ENCODE results near the gene KHSRP.
"Not testable (repeated sequence)": the region's sequence is repeated elsewhere in the genome, so short reads cannot be mapped to it uniquely, and the experiment has no call there.

Gene KHSRP

GRCh38 chr19:6453951-6454565 is 29.4 kb upstream of the KHSRP start:
- no peak overlapping the region for H3K4me3 ChIP-seq
- no peak overlapping the region for H3K27ac ChIP-seq

GRCh38 chr19:6452899-6453298 is 28.3 kb upstream of the KHSRP start:
- H3K4me3 ChIP-seq = no peak overlapping the region
- H3K27ac ChIP-seq = no peak overlapping the region

DNA sequence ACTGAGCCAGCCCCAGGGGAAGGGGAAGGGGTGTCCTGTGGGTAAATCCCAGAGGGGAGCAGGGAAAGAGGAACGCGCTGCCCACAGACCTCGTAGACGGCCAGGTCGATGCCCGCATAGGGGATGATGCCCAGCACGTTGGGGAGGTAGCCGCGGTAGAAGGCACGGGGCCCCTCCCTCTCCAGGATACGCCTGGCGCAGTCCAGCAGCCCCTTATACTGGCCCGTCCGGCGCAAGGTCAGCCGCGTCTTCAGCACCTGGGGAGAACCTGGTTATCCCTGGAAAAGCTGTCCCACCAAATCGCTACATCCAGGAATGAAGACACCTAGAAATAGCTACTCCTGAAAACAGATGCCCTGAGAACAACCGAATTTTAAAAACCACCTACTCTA is 27.6 kb upstream of the KHSRP start:
- Histone ChIP-seq H3K4me3 (no peak overlapping the region), H3K27ac (no peak overlapping the region)

GRCh38 chr19:6451583-6452222 is 27.1 kb upstream of the KHSRP start:
- Histone ChIP-seq H3K27ac (no peak overlapping the region), H3K4me3 (no peak overlapping the region)

DNA sequence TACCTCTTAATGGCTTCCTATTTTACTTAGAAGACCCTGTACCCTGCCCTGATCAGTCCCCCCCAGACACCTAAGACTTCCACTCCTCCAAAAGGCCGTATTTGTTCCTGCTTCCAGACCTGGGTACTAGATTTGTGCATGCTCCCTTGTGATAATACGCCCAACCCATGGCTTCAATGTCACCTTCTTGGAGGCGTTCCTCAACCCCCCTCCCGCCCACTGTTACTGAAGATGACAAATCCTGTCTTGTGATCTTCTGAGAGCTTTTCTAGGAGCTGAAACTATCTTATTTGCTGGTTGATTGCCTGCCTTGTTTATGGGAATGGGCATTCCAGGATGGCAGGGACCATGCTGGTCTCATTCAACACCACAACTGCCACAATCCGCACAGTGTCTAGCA is 25.6 kb upstream of the KHSRP start:
- no peak overlapping the region for H3K27ac ChIP-seq

GRCh38 chr19:6448045-6448444 is 23.4 kb upstream of the KHSRP start:
- Histone ChIP-seq H3K4me3 (no peak overlapping the region), H3K27ac (no peak overlapping the region)

More for the DNA sequence above, 25.6 kb upstream of the KHSRP start:
- no peak overlapping the region for H3K4me3 ChIP-seq

DNA sequence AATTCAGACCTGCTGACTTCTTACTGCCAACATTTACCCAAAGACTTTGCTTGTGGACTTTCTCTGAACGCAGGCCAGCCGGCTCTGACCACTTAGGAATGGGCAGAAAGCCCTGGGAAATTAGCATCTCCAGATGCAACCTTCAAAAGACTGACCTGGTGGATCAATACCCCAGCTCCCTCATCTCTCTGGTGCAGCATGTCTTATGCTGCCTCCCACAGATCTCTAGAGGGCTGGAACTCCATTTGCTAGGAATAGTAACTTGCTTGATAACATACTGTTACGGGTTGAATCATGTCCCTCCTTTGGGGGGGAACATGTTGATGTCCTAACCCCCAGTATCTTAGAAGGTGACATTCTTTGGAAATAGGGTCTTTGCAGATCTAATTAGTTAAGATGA is 21.8 kb upstream of the KHSRP start:
- Histone ChIP-seq H3K27ac (no peak overlapping the region), H3K4me3 (no peak overlapping the region)

DNA sequence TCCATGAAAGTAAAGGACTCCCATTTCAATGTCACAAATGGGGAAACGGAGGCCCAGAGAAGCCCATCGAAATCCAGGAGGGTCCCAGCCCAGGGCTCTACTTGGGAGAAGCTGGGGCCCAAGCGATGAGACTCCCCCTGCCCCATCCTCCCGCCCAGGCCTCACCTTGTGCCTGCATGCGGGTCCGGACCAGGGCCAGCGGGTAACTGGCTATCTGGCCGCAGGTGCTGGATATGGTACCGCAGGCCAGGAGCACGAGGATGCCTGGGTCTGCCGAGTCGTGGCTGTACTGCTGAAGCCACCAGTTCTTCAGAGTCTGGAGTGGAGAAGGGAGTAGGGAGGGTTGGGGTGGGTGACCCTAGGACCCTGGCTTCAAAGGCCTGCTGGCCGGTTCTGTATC is 19.4 kb upstream of the KHSRP start:
- Histone ChIP-seq H3K27ac (no peak overlapping the region), H3K4me3 (no peak overlapping the region)

GRCh38 chr19:6442087-6442688 is 17.6 kb upstream of the KHSRP start:
- Histone ChIP-seq H3K27ac (no peak overlapping the region), H3K4me3 (no peak overlapping the region)

GRCh38 chr19:6440905-6441304 is 16.3 kb upstream of the KHSRP start:
- Histone ChIP-seq H3K4me3 (no peak overlapping the region), H3K27ac (no peak overlapping the region)

DNA sequence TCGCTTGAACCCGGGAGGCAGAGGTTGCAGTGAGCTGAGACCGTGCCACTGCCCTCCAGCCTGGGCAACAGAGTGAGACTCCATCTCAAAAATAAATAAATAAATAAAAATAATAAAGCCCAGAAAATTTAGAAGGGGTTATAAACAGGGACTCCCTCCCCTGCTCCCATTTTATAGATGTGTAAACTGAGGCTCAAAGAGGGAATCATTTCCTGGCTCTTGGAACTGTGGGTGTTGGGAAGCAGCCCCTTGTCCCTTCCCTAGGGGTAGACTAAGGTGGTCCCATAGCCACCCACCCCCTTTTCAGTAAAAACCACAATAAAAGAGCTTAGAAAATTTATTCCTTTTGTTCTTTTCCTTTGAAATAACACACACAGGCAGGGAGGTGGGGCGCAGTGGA is 15.1 kb upstream of the KHSRP start:
- Histone ChIP-seq H3K27ac (no peak overlapping the region), H3K4me3 (no peak overlapping the region)

DNA sequence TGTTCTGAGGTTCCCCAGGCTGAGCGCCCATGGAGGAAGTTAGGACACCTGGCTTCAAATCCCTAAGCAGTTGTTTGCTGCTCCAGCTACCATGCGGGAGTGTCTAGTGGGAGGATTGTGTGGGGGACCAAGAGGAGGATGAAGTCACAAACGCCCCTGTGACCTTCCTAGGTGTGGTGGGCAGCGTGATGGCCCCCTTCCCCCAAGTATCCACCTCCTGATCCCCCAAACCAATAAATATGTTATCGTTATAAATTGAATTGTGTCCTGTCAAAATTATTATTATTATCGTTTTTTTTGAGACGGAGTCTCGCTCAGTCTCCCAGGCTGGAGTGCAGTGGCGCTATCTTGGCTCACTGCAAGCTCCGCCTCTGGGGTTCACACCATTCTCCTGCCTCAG is 9.1 kb upstream of the KHSRP start, which contains the start of gene SLC25A41:
Gene SLC25A41 (minus strand): TSS at position 101 of the 400 bp plus-strand sequence. CDS start 70 bp downstream, at position 31.
- H3K4me3 ChIP-seq = no peak within 1 kb of the TSS
- no peak within 1 kb of the TSS for H3K27ac ChIP-seq

- H3K4me3 ChIP-seq = no peak overlapping the region
- no peak overlapping the region for H3K27ac ChIP-seq
Observed at GRCh38 chr19:6433165-6433564, 8.6 kb upstream of the KHSRP start.

GRCh38 chr19:6431891-6432290 is 7.3 kb upstream of the KHSRP start:
- H3K27ac ChIP-seq = no peak overlapping the region

GRCh38 chr19:6429419-6430221 is 5.0 kb upstream of the KHSRP start:
- Histone ChIP-seq H3K27ac (no peak overlapping the region), H3K4me3 (no peak overlapping the region)

More at GRCh38 chr19:6431891-6432290, 7.3 kb upstream of the KHSRP start:
- H3K4me3 ChIP-seq = no peak overlapping the region

GRCh38 chr19:6428692-6429418 is 4.2 kb upstream of the KHSRP start:
- not testable (repeated sequence) for H3K27ac ChIP-seq, H3K4me3 ChIP-seq

DNA sequence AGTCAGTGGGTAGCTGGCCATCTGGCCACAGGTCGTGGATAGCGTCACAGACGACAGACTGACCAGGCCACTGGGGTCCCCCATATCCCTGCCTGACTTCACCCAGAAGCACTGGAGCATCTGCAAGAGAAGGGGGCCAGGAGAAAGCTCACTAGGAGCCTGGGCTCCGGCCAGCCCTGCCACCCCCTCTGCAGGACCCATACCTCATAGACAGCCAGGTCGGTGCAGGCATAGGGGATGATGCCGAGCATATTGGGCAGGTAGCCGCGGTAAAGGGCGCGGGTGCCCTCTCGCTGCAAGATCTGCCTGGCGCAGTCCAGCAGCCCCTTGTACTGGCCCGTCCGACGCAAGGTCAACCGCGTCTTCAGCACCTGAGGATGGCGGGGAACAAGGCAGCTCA is 2.5 kb upstream of the KHSRP start:
- H3K4me3 ChIP-seq = no peak overlapping the region
- no peak overlapping the region for H3K27ac ChIP-seq

DNA sequence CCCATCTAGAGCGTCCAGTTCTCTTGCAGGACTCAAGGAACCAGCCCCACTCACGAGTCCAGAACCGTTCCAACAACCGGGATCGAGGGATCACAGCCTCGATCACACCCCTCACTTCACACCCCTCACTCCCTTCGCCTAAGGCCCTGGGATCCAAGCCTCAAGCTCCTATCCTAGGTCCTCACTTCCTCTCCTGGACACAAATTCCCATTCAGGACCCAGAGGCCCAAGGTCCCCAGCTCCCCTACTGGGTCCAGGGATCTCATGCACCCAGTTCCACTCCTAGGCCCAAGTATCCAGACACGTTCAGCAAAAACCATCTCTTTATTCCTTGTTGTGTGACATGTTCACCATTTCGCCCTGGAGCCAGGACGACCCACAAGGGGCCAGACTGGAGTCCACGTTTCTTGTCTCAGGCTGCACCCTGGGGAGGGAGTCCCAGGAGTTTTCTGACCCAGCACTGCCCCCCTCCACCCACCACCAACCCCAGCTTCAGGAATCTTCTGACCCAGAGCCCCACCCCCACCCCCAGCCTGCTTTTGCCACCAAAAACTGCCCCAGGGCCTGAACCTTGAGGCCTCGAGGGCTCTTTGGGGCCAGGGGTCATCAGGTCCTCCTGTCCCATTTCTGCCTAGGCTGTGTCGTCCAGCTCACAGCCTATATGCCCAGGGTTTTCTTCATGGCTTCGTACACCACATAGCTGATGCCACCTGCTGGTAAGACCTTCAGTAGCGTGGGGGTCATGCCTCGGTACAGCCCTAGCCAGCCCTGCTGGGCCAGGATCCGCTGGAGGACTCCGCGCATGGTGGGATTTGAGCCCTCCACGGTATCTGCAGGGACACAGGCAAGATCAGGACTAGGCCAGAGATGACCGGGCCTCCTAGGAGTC is 1.4 kb upstream of the KHSRP start:
- Histone ChIP-seq H3K4me3 (peak overlapping the region in 2 of 7 experiments; percentile 13 to 20), H3K27ac (peak overlapping the region in 20 of 21 experiments; percentile 42 to 86 (median 77))

Data from skin epidermis (tissue), 12 donors.